Neural cell (in vitro differentiated cells): Measurements from ENCODE around the gene CDC40. TPM values are rescaled to one million over a fixed set of nuclear protein-coding genes. Genes with fewer than 3 reads are reported as not detected.

Experiments used
- H2AFZ ChIP-seq: fragments of 200-600, 300-800 bp; sonication (generic), shearing (Covaris generic); 2 replicates; pipeline ENCODE4 v1.6.0; 2014; ENCODE audit warnings: low read depth, mild to moderate bottlenecking, antibody characterized with exemption, low read length, moderate library complexity
- H3F3A ChIP-seq: fragments of 200-600 bp; shearing (Covaris generic); 2 replicates; pipeline ENCODE4 v1.6.1; 2016; ENCODE audit warnings: mild to moderate bottlenecking, moderate library complexity, mixed read lengths, antibody characterized with exemption, low read length; ENCODE audit not compliant: insufficient read depth, poor library complexity, severe bottlenecking
- H3K27ac ChIP-seq: fragments of 200-600, 300-800 bp; sonication (generic), shearing (Covaris generic); 2 replicates; pipeline ENCODE4 v1.5.1; 2014; ENCODE audit warnings: mild to moderate bottlenecking, low read length, moderate library complexity
- H3K27me3 ChIP-seq: fragments of 300-800, 200-600 bp; sonication (generic), shearing (Covaris generic); 2 replicates; pipeline ENCODE4 v1.6.0; 2014; ENCODE audit warnings: mild to moderate bottlenecking, low read depth, low read length, moderate library complexity; ENCODE audit not compliant: insufficient read depth
- H3K36me3 ChIP-seq: fragments of 300-800, 200-600 bp; sonication (generic), shearing (Covaris generic); 2 replicates; pipeline ENCODE4 v1.5.1; 2014; ENCODE audit warnings: mild to moderate bottlenecking, antibody characterized with exemption, low read length, moderate library complexity; ENCODE audit not compliant: insufficient read depth
- H3K4me2 ChIP-seq: fragments of 300-800, 200-600 bp; sonication (generic), shearing (Covaris generic); 2 replicates; pipeline ENCODE4 v1.6.0; 2014; ENCODE audit warnings: mild to moderate bottlenecking, low read length
- H3K4me3 ChIP-seq: fragments of 300-800, 200-600 bp; sonication (generic), shearing (Covaris generic); 2 replicates; pipeline ENCODE4 v1.5.1; 2014; ENCODE audit warnings: mild to moderate bottlenecking, low read length, moderate library complexity
- H3K79me2 ChIP-seq: fragments of 200-600 bp; shearing (Covaris generic); replicated peaks from 2 replicates; pipeline ENCODE4 v1.6.0; 2014; ENCODE audit warnings: mild to moderate bottlenecking, low read length, moderate library complexity; ENCODE audit not compliant: insufficient read depth
- H3K9ac ChIP-seq: fragments of 300-800, 200-600 bp; sonication (generic), shearing (Covaris generic); 2 replicates; pipeline ENCODE4 v1.6.1; 2016; ENCODE audit warnings: mild to moderate bottlenecking, low read length, mixed read lengths
- H3K9me2 ChIP-seq: fragments of 200-600 bp; shearing (Covaris generic); 2 replicates; pipeline ENCODE4 v1.6.1; 2016; ENCODE audit warnings: mild to moderate bottlenecking, low read length, mixed read lengths; ENCODE audit not compliant: insufficient read depth
- H3K9me3 ChIP-seq: fragments of 200-600, 300-800 bp; sonication (generic), shearing (Covaris generic); 2 replicates; pipeline ENCODE4 v1.6.1; 2016; ENCODE audit warnings: mild to moderate bottlenecking, mixed run types, low read length, moderate library complexity, mixed read lengths
- H4K20me1 ChIP-seq: fragments of 200-600 bp; shearing (Covaris generic); 2 replicates; pipeline ENCODE4 v1.6.1; 2016; ENCODE audit warnings: mild to moderate bottlenecking, mixed run types; ENCODE audit not compliant: insufficient read depth
- EP300 ChIP-seq: fragments of 450-650 bp; conservative IDR thresholded peaks from 2 replicates; pipeline ENCODE4 v1.6.1; 2014; ENCODE audit warnings: antibody characterized with exemption, mild to moderate bottlenecking, moderate library complexity; ENCODE audit not compliant: poor library complexity, severe bottlenecking
- EZH2 ChIP-seq: fragments of 200-600, 300-800 bp; shearing (Covaris generic), sonication (generic); IDR thresholded peaks from 2 replicates; pipeline ENCODE4 v1.6.1; 2014; ENCODE audit warnings: antibody characterized with exemption, low read length, borderline replicate concordance, mild to moderate bottlenecking; ENCODE audit not compliant: insufficient read depth, poor library complexity, severe bottlenecking
- MXI1 ChIP-seq: fragments of 450-650 bp; conservative IDR thresholded peaks from 2 replicates; pipeline ENCODE4 v1.6.1; 2014; ENCODE audit warnings: antibody characterized with exemption, mild to moderate bottlenecking; ENCODE audit not compliant: poor library complexity, severe bottlenecking
- POLR2AphosphoS5 ChIP-seq: IDR thresholded peaks from 2 replicates; pipeline ENCODE4 v1.6.1; 2012
- RAD21 ChIP-seq: fragments of 450-650 bp; conservative IDR thresholded peaks from 2 replicates; pipeline ENCODE4 v1.6.1; 2014; ENCODE audit warnings: antibody characterized with exemption, mild to moderate bottlenecking, moderate library complexity
- REST ChIP-seq: IDR thresholded peaks from 2 replicates; pipeline ENCODE4 v1.6.1; 2012; ENCODE audit warnings: borderline replicate concordance
- SMC3 ChIP-seq: fragments of 450-650 bp; conservative IDR thresholded peaks from 2 replicates; pipeline ENCODE4 v1.6.1; 2014; ENCODE audit warnings: antibody characterized with exemption, mild to moderate bottlenecking, moderate library complexity; ENCODE audit not compliant: poor library complexity
- TAF1 ChIP-seq: IDR thresholded peaks from 2 replicates; pipeline ENCODE4 v1.6.1; 2012; ENCODE audit warnings: low read depth
- polyA plus RNA-seq: library from polyadenylated mRNA; depleted of rRNA; stranded (reverse); fragments of >200 nt; gene quantifications from 2 replicates; pipeline ENCODE4 v1.2.3, GENCODE V29; 2014
- TF ChIP-seq, protein P1 (sequence below): fragments of 450-650 bp; IDR thresholded peaks from 2 replicates; pipeline ENCODE4 v1.5.1; 2014; ENCODE audit warnings: antibody characterized with exemption, mild to moderate bottlenecking, moderate library complexity; ENCODE audit not compliant: poor library complexity, severe bottlenecking

CDC40 gene
- polyA plus RNA-seq, 1 donor from 2014 or later = 22.9 TPM

DNA sequence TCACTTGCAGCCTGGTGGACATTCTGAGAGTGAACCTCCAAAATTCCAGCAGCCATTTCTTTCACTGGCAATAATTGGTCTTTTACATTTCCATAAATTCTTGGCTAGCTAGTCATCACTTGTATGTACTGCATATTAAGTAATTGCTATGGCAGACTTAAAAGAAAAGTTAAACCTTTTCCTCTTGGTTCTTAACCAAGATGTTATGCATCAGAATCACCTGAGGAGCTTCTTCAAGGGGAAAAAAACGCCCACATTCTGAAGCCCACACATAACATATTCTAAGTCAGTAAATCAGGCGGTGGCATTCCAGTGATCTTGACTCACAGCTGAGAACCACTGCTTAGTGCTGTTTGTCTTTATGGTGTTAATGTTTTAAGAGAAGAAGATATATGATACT, 37.0 kb downstream of the CDC40 start:
- Histone ChIP-seq H3K9me2 (no peaks in the 10 kb centered on the region), H3K36me3 (peaks cover 24% of the 10 kb centered on the region), H3K9me3 (no peaks in the 10 kb centered on the region), H3K79me2 (no peaks in the 10 kb centered on the region), H3K4me2 (no peak overlapping the region), H3K27me3 (no peaks in the 10 kb centered on the region), H3K27ac (no peak overlapping the region), H3K4me3 (no peak overlapping the region), H4K20me1 (no peaks in the 10 kb centered on the region), H3K9ac (no peak overlapping the region), H3F3A (no peaks in the 10 kb centered on the region), H2AFZ (no peak overlapping the region)
- no peak for TF ChIP-seq EZH2
- TF ChIP-seq EP300 = no peak
- no peak for TF ChIP-seq TAF1
- no peak for TF ChIP-seq SMC3
- no peak for TF ChIP-seq REST
- TF ChIP-seq, protein P1, sequence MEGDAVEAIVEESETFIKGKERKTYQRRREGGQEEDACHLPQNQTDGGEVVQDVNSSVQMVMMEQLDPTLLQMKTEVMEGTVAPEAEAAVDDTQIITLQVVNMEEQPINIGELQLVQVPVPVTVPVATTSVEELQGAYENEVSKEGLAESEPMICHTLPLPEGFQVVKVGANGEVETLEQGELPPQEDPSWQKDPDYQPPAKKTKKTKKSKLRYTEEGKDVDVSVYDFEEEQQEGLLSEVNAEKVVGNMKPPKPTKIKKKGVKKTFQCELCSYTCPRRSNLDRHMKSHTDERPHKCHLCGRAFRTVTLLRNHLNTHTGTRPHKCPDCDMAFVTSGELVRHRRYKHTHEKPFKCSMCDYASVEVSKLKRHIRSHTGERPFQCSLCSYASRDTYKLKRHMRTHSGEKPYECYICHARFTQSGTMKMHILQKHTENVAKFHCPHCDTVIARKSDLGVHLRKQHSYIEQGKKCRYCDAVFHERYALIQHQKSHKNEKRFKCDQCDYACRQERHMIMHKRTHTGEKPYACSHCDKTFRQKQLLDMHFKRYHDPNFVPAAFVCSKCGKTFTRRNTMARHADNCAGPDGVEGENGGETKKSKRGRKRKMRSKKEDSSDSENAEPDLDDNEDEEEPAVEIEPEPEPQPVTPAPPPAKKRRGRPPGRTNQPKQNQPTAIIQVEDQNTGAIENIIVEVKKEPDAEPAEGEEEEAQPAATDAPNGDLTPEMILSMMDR = no peak
- TF ChIP-seq MXI1 = no peak
- TF ChIP-seq POLR2AphosphoS5 = no peak
- TF ChIP-seq RAD21 = no peak

DNA sequence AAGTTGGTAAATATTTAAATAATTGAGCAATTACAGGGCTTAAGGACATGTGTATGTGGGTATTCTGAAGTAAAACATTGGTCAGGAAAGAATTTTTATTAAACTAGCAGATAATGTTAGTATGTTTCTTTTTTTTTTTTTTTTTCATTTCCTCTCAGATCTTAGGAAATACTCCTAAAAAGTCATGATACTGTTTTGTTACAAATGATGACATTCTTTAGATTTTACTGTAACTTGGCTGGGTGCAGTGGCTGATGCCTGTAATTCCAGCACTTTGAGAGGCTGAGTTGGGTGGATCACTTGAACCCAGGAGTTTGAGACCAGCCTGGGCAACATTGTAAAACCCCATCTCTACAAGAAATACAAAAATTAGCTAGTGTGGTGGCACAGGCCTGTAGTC, 41.5 kb downstream of the CDC40 start:
- H3K36me3 ChIP-seq = peaks cover 7% of the 10 kb centered on the region
- H2AFZ ChIP-seq = no peak overlapping the region
- H3K9ac ChIP-seq = no peak overlapping the region
- no peaks in the 10 kb centered on the region for H4K20me1 ChIP-seq
- no peaks in the 10 kb centered on the region for H3K9me3 ChIP-seq
- TF ChIP-seq EZH2 (no peak), REST (no peak), POLR2AphosphoS5 (no peak), SMC3 (no peak), MXI1 (no peak), RAD21 (no peak), EP300 (no peak), TAF1 (no peak)
- TF ChIP-seq, protein P1 = no peak
- no peak overlapping the region for H3K4me3 ChIP-seq
- no peaks in the 10 kb centered on the region for H3F3A ChIP-seq
- H3K79me2 ChIP-seq = no peaks in the 10 kb centered on the region
- H3K9me2 ChIP-seq = no peaks in the 10 kb centered on the region
- H3K27ac ChIP-seq = no peak overlapping the region
- no peak overlapping the region for H3K4me2 ChIP-seq
- no peaks in the 10 kb centered on the region for H3K27me3 ChIP-seq
